Hepatocyte (in vitro differentiated cells): ENCODE results near the gene PPM1H. TPM values are rescaled to one million over a fixed set of nuclear protein-coding genes. Genes with fewer than 3 reads are reported as not detected.

Experiments
- DNase-seq: peaks from one replicate; pipeline ENCODE4 v3.0.0-alpha.2; 2016; ENCODE audit warnings: low spot score
- H2AFZ ChIP-seq: fragments of 200-600 bp; sonication (generic); 2 replicates; pipeline ENCODE4 v1.6.0; 2016; ENCODE audit warnings: antibody characterized with exemption, mild to moderate bottlenecking
- H3K27ac ChIP-seq: fragments of 200-600 bp; sonication (generic); 2 replicates; pipeline ENCODE4 v1.5.1; 2016; ENCODE audit warnings: mild to moderate bottlenecking
- H3K27me3 ChIP-seq: fragments of 200-600 bp; sonication (generic); 2 replicates; pipeline ENCODE4 v1.6.1; 2016
- H3K36me3 ChIP-seq: fragments of 200-600 bp; sonication (generic); replicated peaks from 2 replicates; pipeline ENCODE4 v1.5.1; 2016; ENCODE audit warnings: low read depth; ENCODE audit not compliant: insufficient read depth
- H3K4me1 ChIP-seq: fragments of 200-600 bp; sonication (generic); 2 replicates; pipeline ENCODE4 v1.5.1; 2016; ENCODE audit warnings: mild to moderate bottlenecking, moderate library complexity; ENCODE audit not compliant: insufficient read depth
- H3K4me2 ChIP-seq: fragments of 200-600 bp; sonication (generic); 2 replicates; pipeline ENCODE4 v1.6.0; 2016
- H3K4me3 ChIP-seq: fragments of 200-600 bp; sonication (generic); 2 replicates; pipeline ENCODE4 v1.5.1; 2016; ENCODE audit warnings: mild to moderate bottlenecking
- H3K79me2 ChIP-seq: fragments of 200-600 bp; sonication (generic); 2 replicates; pipeline ENCODE4 v1.6.0; 2017; ENCODE audit warnings: mild to moderate bottlenecking
- H3K9me2 ChIP-seq: fragments of 200-600 bp; sonication (generic); replicated peaks from 2 replicates; pipeline ENCODE4 v1.6.0; 2017; ENCODE audit warnings: mild to moderate bottlenecking; ENCODE audit not compliant: insufficient read depth
- H3K9me3 ChIP-seq: fragments of 200-600 bp; sonication (generic); 2 replicates; pipeline ENCODE4 v1.5.1; 2016; ENCODE audit warnings: low read depth, mild to moderate bottlenecking
- H4K20me1 ChIP-seq: fragments of 200-600 bp; sonication (generic); 2 replicates; pipeline ENCODE4 v1.6.0; 2016; ENCODE audit warnings: mild to moderate bottlenecking; ENCODE audit not compliant: insufficient read depth, poor library complexity, severe bottlenecking
- CTCF ChIP-seq: fragments of 200-600 bp; sonication (generic); IDR thresholded peaks from 2 replicates; pipeline ENCODE4 v1.5.1; 2016; ENCODE audit warnings: antibody characterized with exemption, mild to moderate bottlenecking; ENCODE audit not compliant: poor library complexity
- EZH2 ChIP-seq: fragments of 200-600 bp; sonication (generic); IDR thresholded peaks from 2 replicates; pipeline ENCODE4 v1.6.1; 2016; ENCODE audit warnings: antibody characterized with exemption, mild to moderate bottlenecking, borderline replicate concordance
- EZH2phosphoT487 ChIP-seq: fragments of 200-600 bp; sonication (generic); IDR thresholded peaks from one replicate; pipeline ENCODE4 v1.6.1; 2018; ENCODE audit warnings: antibody characterized with exemption, mild to moderate bottlenecking, low read depth, moderate library complexity; ENCODE audit not compliant: unreplicated experiment, severe bottlenecking
- WGBS: methylation state at CpG from one replicate; pipeline ENCODE4 v1.1.6; 2016; ENCODE audit warnings: low lambda C conversion rate; ENCODE audit errors: missing lambda C conversion rate; 5-methylcytosine and 5-hydroxymethylcytosine counted together
- polyA plus RNA-seq: library from polyadenylated mRNA; unstranded; fragments of >200 nt; fragmentation: Nextera tagmentation; extraction: Ambion mirVana; gene quantifications from 2 replicates; pipeline ENCODE4 v1.2.1, GENCODE V29; 2016
- total RNA-seq: library from RNA; depleted of rRNA; stranded (reverse); fragments of >200 nt; gene quantifications from 2 replicates; pipeline ENCODE4 v1.2.3, GENCODE V29; 2014

PPM1H gene
- total and polyA plus RNA-seq, 2 experiments from 2014 or later, result 9.2 to 21.8 TPM

- no peak for TF ChIP-seq EZH2
- TF ChIP-seq CTCF, result no peak
- TF ChIP-seq EZH2phosphoT487, result no peak
- no peaks in the 10 kb centered on the region for H3K9me3 ChIP-seq
- no peaks in the 10 kb centered on the region for H4K20me1 ChIP-seq
- H3K36me3 ChIP-seq, result no peaks in the 10 kb centered on the region
- H3K27ac ChIP-seq, result no peak overlapping the region
- H3K79me2 ChIP-seq, result no peaks in the 10 kb centered on the region
- H3K27me3 ChIP-seq, result no peaks in the 10 kb centered on the region
- H3K4me3 ChIP-seq, result no peak overlapping the region
- H2AFZ ChIP-seq, result no peak overlapping the region
- WGBS, result 98% methylated on average over 7 of the region's 7 CpGs
- no peaks in the 10 kb centered on the region for H3K9me2 ChIP-seq
- no peak for DNase-seq
- H3K4me2 ChIP-seq, result no peak overlapping the region
- no peaks in the 10 kb centered on the region for H3K4me1 ChIP-seq
Observed at GRCh38 chr12:62677355-62677754, 257.6 kb downstream of the PPM1H start.

GRCh38 chr12:62676521-62677307, 258.2 kb downstream of the PPM1H start:
- Histone ChIP-seq H3K4me1 (no peaks in the 10 kb centered on the region), H3K4me2 (no peak overlapping the region), H3K27me3 (no peaks in the 10 kb centered on the region), H2AFZ (no peak overlapping the region), H3K36me3 (no peaks in the 10 kb centered on the region), H3K27ac (no peak overlapping the region), H3K4me3 (no peak overlapping the region), H3K79me2 (no peaks in the 10 kb centered on the region), H4K20me1 (no peaks in the 10 kb centered on the region), H3K9me3 (no peaks in the 10 kb centered on the region), H3K9me2 (no peaks in the 10 kb centered on the region)
- WGBS, result 97% methylated on average over 11 of the region's 11 CpGs
- no peak for DNase-seq
- TF ChIP-seq EZH2, result no peak
- no peak for TF ChIP-seq CTCF
- TF ChIP-seq EZH2phosphoT487, result no peak

GRCh38 chr12:62673028-62673815, 261.7 kb downstream of the PPM1H start:
- Histone ChIP-seq H4K20me1 (no peaks in the 10 kb centered on the region), H3K36me3 (no peaks in the 10 kb centered on the region), H3K4me3 (no peak overlapping the region), H3K9me2 (no peaks in the 10 kb centered on the region), H2AFZ (no peak overlapping the region), H3K4me1 (no peaks in the 10 kb centered on the region), H3K27me3 (no peaks in the 10 kb centered on the region), H3K79me2 (no peaks in the 10 kb centered on the region), H3K27ac (no peak overlapping the region), H3K9me3 (no peaks in the 10 kb centered on the region), H3K4me2 (no peak overlapping the region)
- TF ChIP-seq EZH2phosphoT487 (no peak), EZH2 (no peak), CTCF (no peak)
- DNase-seq, result no peak
- WGBS, result 75% methylated on average over 6 of the region's 6 CpGs
